ENCODE results near the gene HJV.

GRCh38 chr1:145991735-145992412, 29.7 kb downstream of the HJV start:
- TF ChIP-seq EZH2 (IDR thresholded peaks at IDR 0.05), result no peak
- no peak; the same call in 1 of the 2 replicates for TF ChIP-seq POLR2AphosphoS5 (IDR thresholded peaks at IDR 0.05; ENCODE audit: borderline replicate concordance, low read depth, low read length)
- TF ChIP-seq FOXP2 (optimal IDR thresholded peaks at IDR 0.05; ENCODE audit: control extremely low read depth, extremely low read length, insufficient read depth), result no peak
